GM21447 (cell line): ENCODE data around the gene CEP295NL.
A peak's percentile ranks its signal among the peaks of the same experiment; 100 is the strongest.
"Not testable (repeated sequence)": the region's sequence is repeated elsewhere in the genome, so short reads cannot be mapped to it uniquely, and the experiment has no call there.

Experiments
- ATAC-seq: cut with Tn5 transposase; IDR thresholded peaks from one replicate; pipeline ENCODE4 v1.9.1; 2021; ENCODE audit not compliant: unreplicated experiment

The CEP295NL gene

GRCh38 chr17:78903101-78903779 lies at the start of gene CEP295NL:
TSS of gene CEP295NL (minus strand) at chr17:78903201. CDS start at chr17:78901828, 1,373 bp downstream.
- ATAC-seq, result no peak

- ATAC-seq, result no peak
These were observed 49.7 kb upstream of the CEP295NL start for GRCh38 chr17:78952706-78953105.

- no peak for ATAC-seq
These were observed 49.1 kb upstream of the CEP295NL start for GRCh38 chr17:78951967-78952551.

DNA sequence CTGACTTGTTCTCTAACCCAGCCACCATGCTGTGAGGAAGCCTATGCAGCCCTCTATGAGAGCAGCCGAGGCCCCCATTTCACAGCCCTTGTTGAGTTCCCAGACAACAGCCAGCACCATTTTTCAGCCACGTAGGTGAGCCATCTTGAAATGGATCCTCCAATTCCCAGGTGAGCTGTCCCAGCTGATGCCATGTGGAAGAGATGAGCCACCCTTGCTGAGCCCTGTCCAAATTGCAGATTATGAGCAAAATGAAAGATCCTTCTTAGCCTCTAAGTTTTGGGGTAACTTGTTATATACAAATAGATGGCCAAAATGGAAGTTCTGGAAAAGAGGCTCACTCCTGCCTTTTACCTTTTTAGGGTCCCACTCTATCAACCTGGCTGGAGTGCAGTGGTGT lies 47.9 kb upstream of the CEP295NL start:
- no peak for ATAC-seq

- ATAC-seq, result no peak
These were observed 44.5 kb upstream of the CEP295NL start for GRCh38 chr17:78947235-78948149.

DNA sequence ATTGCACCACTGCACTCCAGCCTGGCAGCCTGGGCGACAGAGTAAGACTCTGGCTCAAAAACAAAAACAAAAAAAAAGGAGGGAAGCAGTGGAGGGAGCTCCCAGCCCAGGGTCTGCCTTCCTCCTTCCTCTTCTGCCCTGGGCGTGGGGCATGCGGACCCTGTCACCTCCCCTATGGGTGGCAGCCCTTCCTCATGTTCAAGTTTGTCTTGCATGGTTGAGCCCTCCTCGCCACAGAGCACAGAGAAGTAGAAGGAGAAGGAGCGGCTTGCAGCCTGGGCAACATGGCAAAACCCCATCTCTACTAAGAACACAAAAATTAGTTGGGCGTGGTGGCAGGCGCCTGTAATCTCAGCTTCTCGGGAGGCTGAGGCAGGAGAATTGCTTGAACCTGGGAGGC lies 43.6 kb upstream of the CEP295NL start:
- no peak for ATAC-seq

DNA sequence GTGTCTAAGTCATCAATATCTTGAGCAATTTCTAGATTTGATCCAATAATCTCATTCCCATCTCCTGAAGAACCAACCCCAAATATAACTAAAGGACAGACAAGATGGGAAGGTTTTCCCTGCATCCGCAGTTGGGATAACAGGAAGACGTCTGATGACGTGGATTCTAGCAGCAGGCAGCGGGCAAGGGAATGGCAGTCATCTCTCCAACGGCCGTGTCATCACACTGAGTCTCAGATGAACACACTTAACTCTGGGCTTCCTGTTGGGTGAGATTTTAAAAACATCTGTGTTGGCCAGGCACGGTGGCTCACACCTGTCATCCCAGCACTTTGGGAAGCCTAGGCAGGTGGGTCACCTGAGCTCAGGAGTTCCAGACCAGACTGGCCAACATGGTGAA lies 43.1 kb upstream of the CEP295NL start:
- no peak for ATAC-seq

- ATAC-seq, result not testable (repeated sequence)
These were observed 42.5 kb upstream of the CEP295NL start for GRCh38 chr17:78945455-78945854.

DNA sequence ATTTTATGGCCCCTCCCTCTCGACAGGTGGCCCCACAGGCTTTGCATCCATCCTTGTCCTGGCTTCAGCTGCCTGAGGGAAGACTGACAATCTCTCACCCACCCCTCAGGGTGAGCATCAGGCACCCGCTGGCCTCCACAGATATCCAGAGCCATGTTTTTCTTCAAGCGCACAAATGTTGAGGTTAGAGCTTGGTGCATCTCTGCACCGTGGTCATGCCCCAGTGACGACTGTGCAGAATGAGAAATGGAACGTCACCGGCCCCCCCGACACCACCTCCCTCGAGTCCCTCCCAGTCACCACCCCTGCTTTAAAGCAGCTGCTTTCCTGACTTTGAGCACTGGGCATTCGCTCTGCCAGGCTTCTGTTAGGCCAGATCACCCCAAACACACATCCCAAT lies 42.0 kb upstream of the CEP295NL start:
- ATAC-seq, result no peak

GRCh38 chr17:78944026-78944425 lies 41.0 kb upstream of the CEP295NL start:
- ATAC-seq, result no peak

DNA sequence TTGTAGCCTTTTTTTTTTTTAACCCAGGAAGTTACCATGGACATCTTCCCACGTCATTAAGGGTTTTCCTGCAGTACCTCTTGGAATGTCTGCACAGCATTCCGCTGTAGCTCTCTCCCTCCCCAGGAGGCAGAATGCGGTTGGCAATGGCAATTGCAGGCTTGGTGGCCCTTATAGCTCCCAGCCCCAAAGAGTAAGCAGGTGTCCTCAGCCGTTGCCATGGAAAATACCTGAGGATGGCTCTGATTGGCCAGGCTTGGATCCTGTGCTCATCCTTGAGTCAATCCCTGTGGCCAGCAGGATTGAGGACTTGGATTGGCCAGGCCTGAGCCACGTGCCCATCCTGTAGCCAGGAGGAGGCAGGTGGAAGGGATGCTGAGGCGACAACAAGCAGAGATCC lies 37.7 kb upstream of the CEP295NL start:
- ATAC-seq, result no peak

DNA sequence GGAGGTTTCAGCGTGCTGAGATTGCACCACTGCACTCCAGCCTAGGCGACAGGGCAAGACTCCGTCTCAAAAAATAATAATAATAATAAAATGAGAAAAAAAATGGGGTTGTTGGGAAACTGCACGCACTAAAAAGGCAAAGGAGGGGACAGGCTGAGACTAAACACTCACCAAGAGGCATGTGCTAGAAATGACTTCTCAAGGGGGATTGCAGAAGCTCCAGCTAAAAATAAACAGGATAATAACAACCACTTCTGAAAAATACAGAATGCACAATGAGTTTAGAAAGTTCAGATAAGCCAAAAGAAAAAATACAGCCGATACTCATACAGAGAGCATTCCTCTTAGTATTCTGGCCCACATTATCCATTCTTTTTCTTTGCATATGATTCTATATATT lies 37.3 kb upstream of the CEP295NL start:
- no peak for ATAC-seq

- ATAC-seq, result no peak
These were observed 36.6 kb upstream of the CEP295NL start for GRCh38 chr17:78939615-78940014.

GRCh38 chr17:78937561-78937960 lies 34.6 kb upstream of the CEP295NL start:
- no peak for ATAC-seq

DNA sequence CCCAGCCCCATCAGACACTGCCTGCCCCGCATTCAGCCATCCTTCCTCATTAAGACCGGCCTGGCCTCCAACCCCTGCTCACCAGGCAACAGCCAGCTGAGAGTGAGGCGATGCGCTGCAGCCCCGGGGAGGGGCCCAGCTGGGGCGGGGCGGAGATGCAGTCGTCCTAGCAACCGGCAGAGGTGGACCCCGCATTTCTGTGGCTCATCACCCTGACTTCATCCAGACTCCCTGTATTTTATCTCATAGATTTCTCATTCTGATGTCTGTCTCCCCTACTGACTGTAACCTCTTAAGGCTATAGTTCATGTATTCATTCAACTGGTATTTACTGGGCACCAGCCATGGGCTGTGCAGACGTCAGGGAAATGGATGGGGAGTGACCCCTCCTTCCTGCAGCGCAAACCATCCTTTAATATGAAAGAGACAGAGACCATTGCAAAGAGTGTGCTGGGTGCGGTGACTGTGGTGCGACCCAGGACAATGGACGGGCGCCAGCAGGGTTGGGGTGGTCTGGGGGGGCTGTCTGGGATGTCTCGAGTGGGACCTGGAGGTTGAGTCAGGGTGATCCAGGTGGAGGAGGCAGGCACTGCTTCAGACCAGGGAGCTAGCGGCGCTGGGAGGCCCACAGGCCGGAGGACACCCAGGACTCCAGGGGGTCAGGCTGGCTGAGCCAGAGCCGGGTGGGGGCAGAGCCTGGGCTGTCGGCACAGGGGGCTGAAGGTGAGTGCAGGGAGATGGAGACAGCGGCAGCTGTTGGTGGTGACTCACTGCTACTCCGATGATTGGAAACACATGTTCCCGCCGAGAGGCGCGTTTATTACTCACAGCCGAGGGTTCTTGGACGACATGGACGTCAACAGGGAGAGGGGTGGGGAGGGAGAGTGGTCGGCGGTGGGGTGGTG lies 32.7 kb upstream of the CEP295NL start:
- no peak for ATAC-seq

GRCh38 chr17:78934681-78935418 lies 31.8 kb upstream of the CEP295NL start:
- ATAC-seq, result no peak

GRCh38 chr17:78933959-78934568 lies 31.1 kb upstream of the CEP295NL start:
- ATAC-seq, result no peak

GRCh38 chr17:78933025-78933958 lies 30.3 kb upstream of the CEP295NL start:
- peak; percentile 91 for ATAC-seq
